K562 (cell line): ENCODE data around the gene HS3ST5. TPM values are rescaled to one million over a fixed set of nuclear protein-coding genes. Genes with fewer than 3 reads are reported as not detected.
"Not testable (repeated sequence)": the region's sequence is repeated elsewhere in the genome, so short reads cannot be mapped to it uniquely, and the experiment has no call there.

Experiments
- ATAC-seq: fragments of 200-7000 bp; cut with Tn5 transposase; 3 replicates; pipeline ENCODE4 v1.9.1; 2020; ENCODE audit warnings: moderate library complexity
- BruUV-seq: library from RNA; stranded (reverse); fragments of 400-500 nt; replicated peaks from 2 replicates; lab custom pipeline; 2021; lab: Mats Ljungman, UMichigan
- CTCF ChIA-PET: fragments of 300-600 bp; formaldehyde crosslinking; extraction: SDS; loops from one replicate; lab custom pipeline; 2021; ENCODE audit warnings: low intra/inter-chr PET ratio; lab: Yijun Ruan, JAX
- POLR2A ChIA-PET: fragments of 300-600, 350-650 bp; sonication (Branson Sonifier 250); formaldehyde crosslinking; extraction: SDS; loops from one replicate; lab custom pipeline; 2021; ENCODE audit warnings: antibody characterized with exemption, inconsistent platforms; lab: Yijun Ruan, JAX
- DNase-seq, 4 experiments: peaks; one replicate each; pipeline versions ENCODE4 v3.0.0 to v3.0.0-alpha.2; 2011 to 2018; ENCODE audit warnings: low spot score in 3 of 4, mixed read lengths in 3 of 4; ENCODE audit errors: extremely low read depth in 1 of 4
- FAIRE-seq: peaks from 2 replicates; lab custom pipeline; 2011; peaks lifted over from hg19 to GRCh38; lab: Jason Lieb, UNC
- H2AFZ ChIP-seq: 2 replicates; pipeline ENCODE4 v1.6.0; 2011; ENCODE audit warnings: low read depth, low read length, control low read depth, inconsistent platforms
- H3K27ac ChIP-seq: fragments of 200-600 bp; 3 replicates; pipeline ENCODE4 v1.8.0; 2011; ENCODE audit warnings: low read depth, mild to moderate bottlenecking, control low read depth, inconsistent platforms, low read length, moderate library complexity, mixed read lengths; ENCODE audit errors: extremely low read depth
- H3K27me3 ChIP-seq, 2 experiments: fragments of 300-600 bp in 1 of 2; 2 replicates in 1 of 2; 3 replicates in 1 of 2; pipeline versions ENCODE4 v1.6.0 to v1.8.0; 2011; ENCODE audit warnings: inconsistent platforms in 2 of 2, low read length in 2 of 2, mild to moderate bottlenecking in 1 of 2, mixed read lengths in 1 of 2, moderate library complexity in 1 of 2; ENCODE audit not compliant: control insufficient read depth in 2 of 2, insufficient read depth in 2 of 2
- H3K36me3 ChIP-seq: fragments of 300-600 bp; 3 replicates; pipeline ENCODE4 v1.8.0; 2011; ENCODE audit warnings: mild to moderate bottlenecking, low read length, inconsistent platforms; ENCODE audit not compliant: control insufficient read depth, insufficient read depth
- H3K4me1 ChIP-seq, 2 experiments: fragments of 200-600 bp in 1 of 2; replicated peaks in 1 of 2; 2 replicates in 1 of 2; 3 replicates in 1 of 2; pipeline versions ENCODE4 v1.5.1 to v1.8.0; 2011; ENCODE audit warnings: inconsistent platforms in 2 of 2, low read length in 2 of 2, mild to moderate bottlenecking in 1 of 2, mixed read lengths in 1 of 2, moderate library complexity in 1 of 2; ENCODE audit not compliant: control insufficient read depth in 2 of 2, insufficient read depth in 2 of 2
- H3K4me2 ChIP-seq: 2 replicates; pipeline ENCODE4 v1.6.1; 2011; ENCODE audit warnings: low read length, control low read depth, inconsistent platforms, mixed read lengths; ENCODE audit not compliant: insufficient read depth
- H3K4me3 ChIP-seq: fragments of 200-600 bp; sonication (generic), shearing (Covaris generic); 2 replicates; pipeline ENCODE4 v1.5.1; 2016; ENCODE audit warnings: control low read depth, inconsistent platforms
- H3K79me2 ChIP-seq: fragments of 200-600 bp; 3 replicates; pipeline ENCODE4 v1.8.0; 2011; ENCODE audit warnings: low read length, inconsistent platforms; ENCODE audit not compliant: control insufficient read depth, insufficient read depth
- H3K9ac ChIP-seq, 2 experiments: 2 replicates each; pipeline versions ENCODE4 v1.6.0 to v1.6.1; 2011; ENCODE audit warnings: low read depth in 2 of 2, low read length in 2 of 2, control low read depth in 1 of 2, inconsistent platforms in 1 of 2, mild to moderate bottlenecking in 1 of 2, mixed read lengths in 1 of 2; ENCODE audit not compliant: insufficient read depth in 1 of 2
- H3K9me1 ChIP-seq: one replicate; pipeline ENCODE4 v1.6.0; 2011; ENCODE audit warnings: inconsistent platforms, mild to moderate bottlenecking, low read length, moderate library complexity; ENCODE audit not compliant: control insufficient read depth, insufficient read depth
- H3K9me3 ChIP-seq: replicated peaks from 2 replicates; pipeline ENCODE4 v1.5.1; 2011; ENCODE audit warnings: low read depth, low read length, inconsistent platforms; ENCODE audit not compliant: control insufficient read depth, insufficient read depth
- H4K20me1 ChIP-seq: replicated peaks from 2 replicates; pipeline ENCODE4 v1.6.1; 2011; ENCODE audit warnings: low read length, inconsistent platforms, mixed read lengths; ENCODE audit not compliant: control insufficient read depth, insufficient read depth
- CHD4 ChIP-seq: fragments of 200-600 bp; sonication (generic); IDR thresholded peaks from 3 replicates; pipeline ENCODE4 v1.6.1; 2012; ENCODE audit warnings: low read depth, mild to moderate bottlenecking, mixed read lengths, low read length, inconsistent platforms; ENCODE audit not compliant: insufficient read depth, insufficient replicate concordance, poor library complexity, severe bottlenecking
- TRIM24 ChIP-seq, 2 experiments: fragments of 450-650 bp; IDR thresholded peaks; 2 replicates each; pipeline ENCODE4 v1.6.1; 2016
- ZKSCAN3 ChIP-seq: fragments of 250-450 bp; sonication (Bioruptor Pico); IDR thresholded peaks from 2 replicates; pipeline ENCODE4 v1.4.0; 2020
- WGBS: fragments of 100-300 bp; shearing (Covaris generic); methylation state at CpG from one replicate; pipeline ENCODE4 v1.1.6; 2016; ENCODE audit warnings: low coverage, mixed read lengths; ENCODE audit not compliant: insufficient coverage; ENCODE audit errors: missing lambda C conversion rate; 5-methylcytosine and 5-hydroxymethylcytosine counted together
- in situ Hi-C: fragments of 300-500 bp; cut with MboI; formaldehyde crosslinking; loops from 4 replicates; pipeline ENCODE4 v1.15.0; 2018; ENCODE audit warnings: inconsistent platforms, mixed read lengths
- intact Hi-C: fragments of 100-400 bp; cut with micrococcal nuclease; formaldehyde crosslinking; loops from 2 replicates; pipeline ENCODE4 v1.14.2; 2022
- polyA plus RNA-seq, 8 experiments: library from polyadenylated mRNA; depleted of rRNA in 4 of 8; stranded (reverse) in 5 of 8; unstranded in 3 of 8; fragments of >200 nt; fragmentation: Nextera tagmentation in 2 of 8; fragmentation: Illumina TruSeq in 1 of 8; extraction: Ambion mirVana in 2 of 8; extraction: Trizol in 1 of 8; gene quantifications; 2 replicates each; pipeline versions ENCODE4 v1.2.1 to v1.2.3, GENCODE V29; 2011 to 2014; ENCODE audit warnings: inconsistent platforms in 1 of 8, missing spikeins in 1 of 8
- total RNA-seq, 7 experiments: library from RNA; depleted of rRNA in 6 of 7; stranded (reverse); fragments of >200 nt in 6 of 7; fragmentation: Illumina TruSeq in 2 of 7; extraction: Trizol in 2 of 7; gene quantifications; 2 replicates each; pipeline versions ENCODE4 v1.2.1 to v1.2.3, GENCODE V29; 2011 to 2021; ENCODE audit warnings: low replicate concordance in 1 of 7

Gene HS3ST5
- total and polyA plus RNA-seq, 9 of the 15 experiments (the other 6 are each of a cell fraction or from before 2014, with no cell fraction given) = not detected

DNA sequence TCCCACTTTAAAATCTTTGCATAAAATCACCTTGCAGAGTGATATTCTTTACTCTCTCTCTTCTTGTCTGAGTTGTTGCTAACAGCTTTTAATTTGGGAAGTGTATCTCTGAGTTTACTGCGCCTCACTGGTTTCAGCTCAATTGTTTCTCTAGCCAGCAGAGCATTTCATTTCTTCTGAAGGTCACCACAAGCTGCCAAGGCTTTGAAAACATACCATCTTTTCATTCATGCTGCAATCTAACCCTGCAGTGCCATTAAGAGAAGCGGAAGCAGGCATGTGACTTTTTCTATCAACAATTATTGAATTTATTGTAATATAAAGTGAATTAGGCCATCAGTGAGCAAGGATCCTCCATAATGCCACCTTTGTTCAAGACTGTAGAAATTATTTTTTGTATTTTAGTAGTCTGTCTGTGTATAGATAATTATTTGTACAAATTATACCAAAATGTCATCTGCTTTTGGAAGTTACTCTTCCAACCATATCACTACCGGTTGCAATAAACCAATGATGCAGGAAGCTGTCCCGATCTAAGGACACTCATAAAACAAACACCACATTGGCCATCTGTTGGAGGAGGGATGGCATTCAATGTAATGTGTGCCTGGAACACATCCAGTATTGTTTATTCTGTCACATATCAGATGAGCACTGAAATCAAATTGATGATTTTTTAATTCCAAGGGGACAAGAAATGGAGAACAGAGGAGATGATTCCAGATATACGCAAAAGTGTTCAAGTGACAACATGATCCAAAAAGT, 26.8 kb downstream of the HS3ST5 start (continued):
- no peak for TF ChIP-seq TRIM24 (IDR thresholded peaks at IDR 0.05)
- TF ChIP-seq, all 486 proteins: peak for 0

DNA sequence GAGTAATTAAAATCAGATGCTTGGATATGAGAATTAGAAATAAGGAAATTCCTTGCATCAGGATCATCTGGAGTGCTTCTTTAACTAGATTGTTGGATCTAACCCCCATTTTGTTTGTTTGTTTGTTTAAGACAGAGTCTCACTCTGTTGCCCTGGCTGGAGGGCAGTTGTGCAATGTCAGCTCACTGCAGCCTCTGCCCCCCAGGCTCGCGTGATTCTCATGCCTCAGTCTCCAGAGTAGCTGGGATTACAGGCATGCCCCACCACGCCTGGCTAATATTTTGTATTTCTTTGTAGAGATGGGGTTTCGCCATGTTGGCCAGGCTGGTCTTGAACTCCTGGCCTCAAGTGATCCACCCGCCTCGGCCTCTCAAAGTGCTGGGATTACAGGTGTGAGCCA, 29.0 kb downstream of the HS3ST5 start:
- ATAC-seq, intact Hi-C loops, H4K20me1 ChIP-seq, H3K4me1 ChIP-seq, H3K27ac ChIP-seq, CTCF ChIA-PET, H3K9me1 ChIP-seq, in situ Hi-C loops, BruUV-seq, H3K4me2 ChIP-seq, H3K36me3 ChIP-seq, DNase-seq, H3K27me3 ChIP-seq, H3K79me2 ChIP-seq, H3K9ac ChIP-seq, H3K4me3 ChIP-seq, H3K9me3 ChIP-seq, FAIRE-seq, POLR2A ChIA-PET, H2AFZ ChIP-seq: not testable (repeated sequence)
- 3% methylated on average over 5 of the region's 6 CpGs for WGBS

DNA sequence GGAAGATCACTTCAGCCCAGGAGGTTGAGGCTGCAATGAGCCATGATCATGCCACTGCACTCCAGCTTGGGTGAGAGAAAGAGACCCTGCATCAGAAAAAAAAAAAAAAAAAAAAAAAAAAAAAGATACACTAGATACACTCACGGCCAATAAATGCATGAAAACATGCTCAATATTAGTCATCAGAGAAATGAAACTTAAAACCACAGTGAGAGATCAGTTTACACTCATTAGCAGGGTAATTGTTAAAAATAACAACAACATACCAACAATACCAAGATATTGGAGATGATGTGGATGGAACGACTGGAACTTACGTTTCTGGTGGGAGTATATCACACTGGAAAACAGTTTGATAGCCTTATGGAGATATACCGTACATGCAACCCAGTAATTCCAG, 29.9 kb downstream of the HS3ST5 start:
- 3% methylated on average over 4 of the region's 4 CpGs for WGBS
- no peak overlapping the region for H3K4me3 ChIP-seq
- in situ Hi-C loops = no loop called here
- CTCF ChIA-PET = no interaction called here
- intact Hi-C loops = no loop called here
- H2AFZ ChIP-seq = no peak overlapping the region
- no peak for TF ChIP-seq CHD4
- TF ChIP-seq ZKSCAN3 (CRISPR knock-in tag) = no peak
- TF ChIP-seq, all 486 proteins: peak for 0
- no peaks in the 10 kb centered on the region for H3K9me3 ChIP-seq
- BruUV-seq = no TSS peak
- POLR2A ChIA-PET = no interaction called here
- no peaks in the 10 kb centered on the region for H3K36me3 ChIP-seq
- ATAC-seq = no peak
- H3K9me1 ChIP-seq = no peaks in the 10 kb centered on the region
- H3K27me3 ChIP-seq = no peaks in the 10 kb centered on the region
- DNase-seq = no peak
- no peaks in the 10 kb centered on the region for H3K79me2 ChIP-seq
- H3K9ac ChIP-seq = no peak overlapping the region
- H4K20me1 ChIP-seq = no peaks in the 10 kb centered on the region
- H3K4me1 ChIP-seq = no peaks in the 10 kb centered on the region
- no peak overlapping the region for H3K27ac ChIP-seq
- H3K4me2 ChIP-seq = no peak overlapping the region
- no peak for FAIRE-seq
